HCT116 (cell line): ENCODE measurements around the gene BABAM2.

Experiments used
- FOSL1 ChIP-seq: IDR thresholded peaks from 2 replicates; pipeline ENCODE4 v1.6.1; 2012; ENCODE audit warnings: low read depth
- JUND ChIP-seq: IDR thresholded peaks from 2 replicates; pipeline ENCODE4 v1.6.1; 2012
- POLR2A ChIP-seq: IDR thresholded peaks from 2 replicates; pipeline ENCODE4 v1.7.0; 2011; ENCODE audit warnings: borderline replicate concordance; ENCODE audit not compliant: insufficient read depth, insufficient read length; ENCODE audit errors: extremely low read depth
- RAD21 ChIP-seq: IDR thresholded peaks from 2 replicates; pipeline ENCODE4 v1.6.1; 2012; ENCODE audit warnings: low read depth, mild to moderate bottlenecking
- SIN3A ChIP-seq: IDR thresholded peaks from 2 replicates; pipeline ENCODE4 v1.6.1; 2012; ENCODE audit warnings: low read depth
- ZNF274 ChIP-seq: fragments of 200-500 bp; sonication (Bioruptor generic); IDR thresholded peaks from 2 replicates; pipeline ENCODE4 v1.6.1; 2014; ENCODE audit warnings: mild to moderate bottlenecking, low read depth, low read length, inconsistent platforms
- TF ChIP-seq, protein P1 (sequence below), 3 experiments: fragments of 200-600 bp in 1 of 3; sonication (generic) in 1 of 3; IDR thresholded peaks in 2 of 3; conservative IDR thresholded peaks in 1 of 3; 2 replicates each; pipeline ENCODE4 v1.5.1; 2012 to 2017; ENCODE audit warnings: low read depth in 2 of 3, low read length in 2 of 3, antibody characterized with exemption in 1 of 3, borderline replicate concordance in 1 of 3, control low read depth in 1 of 3, mild to moderate bottlenecking in 1 of 3, mixed read lengths in 1 of 3, mixed run types in 1 of 3, moderate library complexity in 1 of 3; ENCODE audit not compliant: insufficient read depth in 1 of 3
- TF ChIP-seq, protein P2 (sequence below): IDR thresholded peaks from 2 replicates; pipeline ENCODE4 v1.6.1; 2012
- TF ChIP-seq, protein P3 (sequence below): IDR thresholded peaks from 2 replicates; pipeline ENCODE4 v1.6.1; 2012
- TF ChIP-seq, protein P4 (sequence below): IDR thresholded peaks from 2 replicates; pipeline ENCODE4 v1.6.1; 2012; ENCODE audit warnings: low read depth

DNA sequence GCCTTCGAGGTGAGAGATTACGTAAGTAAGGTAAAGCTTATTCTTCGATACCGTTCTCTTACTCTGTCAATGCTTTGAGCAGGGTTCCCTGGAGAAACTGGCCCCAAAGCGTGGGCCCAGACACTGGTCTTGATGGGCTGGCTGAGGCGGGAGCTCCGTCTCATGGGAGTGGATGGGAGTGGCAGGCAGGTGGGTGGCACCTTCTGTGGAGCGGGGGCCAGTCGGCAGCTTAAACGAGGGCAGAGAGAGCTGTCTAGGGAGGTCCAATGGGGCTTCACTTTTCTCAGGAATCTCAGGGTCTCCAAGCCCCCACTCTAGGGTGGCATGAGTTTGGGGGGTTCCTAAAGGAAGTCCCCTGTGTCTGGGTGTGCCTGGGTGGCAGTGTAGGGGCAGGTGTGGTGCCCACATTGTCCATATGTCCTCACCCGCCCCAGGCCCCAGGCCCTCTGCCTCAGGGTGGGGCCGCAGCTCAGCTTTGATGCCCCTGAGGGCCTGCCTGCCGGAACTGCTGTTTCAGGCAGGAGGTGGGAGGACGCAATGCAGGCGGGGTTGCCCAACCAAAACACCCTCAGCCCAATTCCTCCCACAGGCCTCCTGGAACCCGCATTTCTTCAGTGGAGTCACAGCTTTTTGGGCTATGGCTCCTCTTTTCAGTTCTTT, 469.7 kb downstream of the BABAM2 start:
- TF ChIP-seq JUND (no peak), ZNF274 (no peak), FOSL1 (no peak), RAD21 (no peak), SIN3A (no peak), POLR2A (no peak)
- TF ChIP-seq, protein P1, sequence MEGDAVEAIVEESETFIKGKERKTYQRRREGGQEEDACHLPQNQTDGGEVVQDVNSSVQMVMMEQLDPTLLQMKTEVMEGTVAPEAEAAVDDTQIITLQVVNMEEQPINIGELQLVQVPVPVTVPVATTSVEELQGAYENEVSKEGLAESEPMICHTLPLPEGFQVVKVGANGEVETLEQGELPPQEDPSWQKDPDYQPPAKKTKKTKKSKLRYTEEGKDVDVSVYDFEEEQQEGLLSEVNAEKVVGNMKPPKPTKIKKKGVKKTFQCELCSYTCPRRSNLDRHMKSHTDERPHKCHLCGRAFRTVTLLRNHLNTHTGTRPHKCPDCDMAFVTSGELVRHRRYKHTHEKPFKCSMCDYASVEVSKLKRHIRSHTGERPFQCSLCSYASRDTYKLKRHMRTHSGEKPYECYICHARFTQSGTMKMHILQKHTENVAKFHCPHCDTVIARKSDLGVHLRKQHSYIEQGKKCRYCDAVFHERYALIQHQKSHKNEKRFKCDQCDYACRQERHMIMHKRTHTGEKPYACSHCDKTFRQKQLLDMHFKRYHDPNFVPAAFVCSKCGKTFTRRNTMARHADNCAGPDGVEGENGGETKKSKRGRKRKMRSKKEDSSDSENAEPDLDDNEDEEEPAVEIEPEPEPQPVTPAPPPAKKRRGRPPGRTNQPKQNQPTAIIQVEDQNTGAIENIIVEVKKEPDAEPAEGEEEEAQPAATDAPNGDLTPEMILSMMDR (IDR thresholded peaks at IDR 0.05 in 2 of 3, conservative IDR thresholded peaks at IDR 0.05 in 1 of 3; ENCODE audit: borderline replicate concordance in 1 of 3, insufficient read depth in 1 of 3, low read depth in 2 of 3, low read length in 2 of 3) = no peak
- TF ChIP-seq, protein P2, sequence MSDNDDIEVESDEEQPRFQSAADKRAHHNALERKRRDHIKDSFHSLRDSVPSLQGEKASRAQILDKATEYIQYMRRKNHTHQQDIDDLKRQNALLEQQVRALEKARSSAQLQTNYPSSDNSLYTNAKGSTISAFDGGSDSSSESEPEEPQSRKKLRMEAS = no peak
- TF ChIP-seq, protein P3, sequence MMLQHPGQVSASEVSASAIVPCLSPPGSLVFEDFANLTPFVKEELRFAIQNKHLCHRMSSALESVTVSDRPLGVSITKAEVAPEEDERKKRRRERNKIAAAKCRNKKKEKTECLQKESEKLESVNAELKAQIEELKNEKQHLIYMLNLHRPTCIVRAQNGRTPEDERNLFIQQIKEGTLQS = no peak
- TF ChIP-seq, protein P4, sequence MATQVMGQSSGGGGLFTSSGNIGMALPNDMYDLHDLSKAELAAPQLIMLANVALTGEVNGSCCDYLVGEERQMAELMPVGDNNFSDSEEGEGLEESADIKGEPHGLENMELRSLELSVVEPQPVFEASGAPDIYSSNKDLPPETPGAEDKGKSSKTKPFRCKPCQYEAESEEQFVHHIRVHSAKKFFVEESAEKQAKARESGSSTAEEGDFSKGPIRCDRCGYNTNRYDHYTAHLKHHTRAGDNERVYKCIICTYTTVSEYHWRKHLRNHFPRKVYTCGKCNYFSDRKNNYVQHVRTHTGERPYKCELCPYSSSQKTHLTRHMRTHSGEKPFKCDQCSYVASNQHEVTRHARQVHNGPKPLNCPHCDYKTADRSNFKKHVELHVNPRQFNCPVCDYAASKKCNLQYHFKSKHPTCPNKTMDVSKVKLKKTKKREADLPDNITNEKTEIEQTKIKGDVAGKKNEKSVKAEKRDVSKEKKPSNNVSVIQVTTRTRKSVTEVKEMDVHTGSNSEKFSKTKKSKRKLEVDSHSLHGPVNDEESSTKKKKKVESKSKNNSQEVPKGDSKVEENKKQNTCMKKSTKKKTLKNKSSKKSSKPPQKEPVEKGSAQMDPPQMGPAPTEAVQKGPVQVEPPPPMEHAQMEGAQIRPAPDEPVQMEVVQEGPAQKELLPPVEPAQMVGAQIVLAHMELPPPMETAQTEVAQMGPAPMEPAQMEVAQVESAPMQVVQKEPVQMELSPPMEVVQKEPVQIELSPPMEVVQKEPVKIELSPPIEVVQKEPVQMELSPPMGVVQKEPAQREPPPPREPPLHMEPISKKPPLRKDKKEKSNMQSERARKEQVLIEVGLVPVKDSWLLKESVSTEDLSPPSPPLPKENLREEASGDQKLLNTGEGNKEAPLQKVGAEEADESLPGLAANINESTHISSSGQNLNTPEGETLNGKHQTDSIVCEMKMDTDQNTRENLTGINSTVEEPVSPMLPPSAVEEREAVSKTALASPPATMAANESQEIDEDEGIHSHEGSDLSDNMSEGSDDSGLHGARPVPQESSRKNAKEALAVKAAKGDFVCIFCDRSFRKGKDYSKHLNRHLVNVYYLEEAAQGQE = no peak
